ENCODE data around the gene BET1. TPM values are rescaled to one million over a fixed set of nuclear protein-coding genes. Genes with fewer than 3 reads are reported as not detected.

The BET1 gene
- total RNA-seq, 1 donor from 2014 or later: 18.8 TPM

GRCh38 chr7:94041529-94041928 is 37.4 kb upstream of the BET1 start:
- no peak overlapping the region for H3K4me3 Mint-ChIP-seq
- H3K4me1 Mint-ChIP-seq: peaks cover 8% of the 10 kb centered on the region
- no peak for DNase-seq (ENCODE audit: low read depth, low spot score)
- TF ChIP-seq CTCF (conservative IDR thresholded peaks at IDR 0.05): no peak
- no peak overlapping the region for H3K27ac Mint-ChIP-seq (ENCODE audit: unreplicated experiment)
- no peaks in the 10 kb centered on the region for H3K9me3 Mint-ChIP-seq
- no peaks in the 10 kb centered on the region for H3K27me3 Mint-ChIP-seq (ENCODE audit: low read depth)
- H3K36me3 Mint-ChIP-seq (ENCODE audit: low read depth): no peaks in the 10 kb centered on the region

DNA sequence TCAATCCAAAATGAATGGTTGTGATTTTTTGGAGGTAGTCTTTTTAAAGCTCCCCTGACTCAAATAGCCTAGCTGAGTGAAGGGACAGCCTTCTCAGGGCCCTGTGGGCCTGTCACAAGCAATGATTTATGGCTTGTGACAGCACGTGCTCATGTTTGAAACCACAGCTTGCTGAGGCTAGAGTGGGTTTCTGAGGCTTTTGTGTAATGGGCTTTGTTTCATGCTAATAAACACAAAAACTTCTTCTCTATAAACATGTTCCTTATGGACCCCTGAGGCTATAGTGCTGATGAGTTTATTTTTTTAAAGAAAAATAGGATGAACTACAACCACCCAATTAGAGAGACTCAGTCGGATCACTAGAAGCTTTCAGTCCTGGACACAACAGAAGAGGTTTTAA is 36.1 kb upstream of the BET1 start:
- Mint-ChIP-seq H3K4me1 (peaks cover 8% of the 10 kb centered on the region), H3K27me3 (ENCODE audit: low read depth) (no peaks in the 10 kb centered on the region), H3K27ac (ENCODE audit: unreplicated experiment) (no peak overlapping the region), H3K36me3 (ENCODE audit: low read depth) (no peaks in the 10 kb centered on the region), H3K9me3 (no peaks in the 10 kb centered on the region), H3K4me3 (no peak overlapping the region)
- no peak for TF ChIP-seq CTCF (conservative IDR thresholded peaks at IDR 0.05)
- no peak for DNase-seq (ENCODE audit: low read depth, low spot score)

GRCh38 chr7:94039368-94040035 is 35.3 kb upstream of the BET1 start:
- no peak for TF ChIP-seq CTCF (conservative IDR thresholded peaks at IDR 0.05)
- peaks cover 8% of the 10 kb centered on the region for H3K4me1 Mint-ChIP-seq
- no peaks in the 10 kb centered on the region for H3K36me3 Mint-ChIP-seq (ENCODE audit: low read depth)
- H3K9me3 Mint-ChIP-seq: no peaks in the 10 kb centered on the region
- H3K4me3 Mint-ChIP-seq: no peak overlapping the region
- H3K27me3 Mint-ChIP-seq (ENCODE audit: low read depth): no peaks in the 10 kb centered on the region
- no peak for DNase-seq (ENCODE audit: low read depth, low spot score)
- H3K27ac Mint-ChIP-seq (ENCODE audit: unreplicated experiment): no peak overlapping the region

DNA sequence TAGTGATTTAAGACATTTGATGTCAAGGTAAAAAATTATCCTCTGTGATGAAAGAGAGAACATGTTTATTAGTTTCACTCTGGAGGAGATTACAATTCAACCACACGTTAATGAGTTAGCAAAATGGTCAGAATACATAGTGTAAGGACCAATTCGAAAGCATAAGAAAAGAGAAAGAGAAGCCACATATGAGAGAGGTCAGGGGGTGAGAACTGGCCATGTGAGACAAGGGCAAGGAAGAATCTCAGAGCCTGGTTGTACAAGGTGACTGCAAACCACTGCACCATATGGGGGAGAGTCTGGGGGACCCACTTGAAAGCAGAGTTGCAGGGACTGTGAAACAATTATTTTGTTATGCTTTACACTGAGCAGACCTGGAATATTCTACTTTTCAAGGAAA is 27.7 kb upstream of the BET1 start:
- H3K9me3 Mint-ChIP-seq: no peaks in the 10 kb centered on the region
- TF ChIP-seq CTCF (conservative IDR thresholded peaks at IDR 0.05): no peak

GRCh38 chr7:94030634-94031033 is 26.5 kb upstream of the BET1 start:
- Mint-ChIP-seq H3K27me3 (ENCODE audit: low read depth) (no peaks in the 10 kb centered on the region), H3K4me1 (no peaks in the 10 kb centered on the region), H3K27ac (ENCODE audit: unreplicated experiment) (no peak overlapping the region), H3K9me3 (no peaks in the 10 kb centered on the region), H3K4me3 (no peak overlapping the region), H3K36me3 (ENCODE audit: low read depth) (no peaks in the 10 kb centered on the region)
- no peak for TF ChIP-seq CTCF (conservative IDR thresholded peaks at IDR 0.05)
- no peak for DNase-seq (ENCODE audit: low read depth, low spot score)

More for the DNA sequence above, 27.7 kb upstream of the BET1 start:
- no peaks in the 10 kb centered on the region for H3K4me1 Mint-ChIP-seq
- no peak overlapping the region for H3K27ac Mint-ChIP-seq (ENCODE audit: unreplicated experiment)
- no peaks in the 10 kb centered on the region for H3K27me3 Mint-ChIP-seq (ENCODE audit: low read depth)
- DNase-seq (ENCODE audit: low read depth, low spot score): no peak
- no peaks in the 10 kb centered on the region for H3K36me3 Mint-ChIP-seq (ENCODE audit: low read depth)
- H3K4me3 Mint-ChIP-seq: no peak overlapping the region
